Left renal pelvis (tissue), 4 donors: ENCODE measurements around the gene PABPC3. TPM values are rescaled to one million over a fixed set of nuclear protein-coding genes. Genes with fewer than 3 reads are reported as not detected.

Experiments used
- DNase-seq, 4 donors: peaks; one replicate each; pipeline ENCODE4 v3.0.0-alpha.2; 2013; ENCODE audit warnings: low read depth in 4 of 4, low spot score in 3 of 4
- polyA plus RNA-seq, 4 donors: library from polyadenylated mRNA; unstranded; fragments of 120-200 nt; gene quantifications; one replicate each; pipeline ENCODE4 v1.2.1, GENCODE V29; 2013; ENCODE audit not compliant: insufficient read length in 4 of 4

PABPC3 gene
- polyA plus RNA-seq = 1 to 10 TPM in 3 of 4 donors, under 1 TPM in 1; 0.81 to 1.7 (median 1.1) TPM

GRCh38 chr13:25095851-25096453, at the start of gene PABPC3:
TSS of gene PABPC3 (plus strand) at chr13:25096136. CDS start at chr13:25096199, 63 bp downstream.
- DNase-seq = no peak

DNA sequence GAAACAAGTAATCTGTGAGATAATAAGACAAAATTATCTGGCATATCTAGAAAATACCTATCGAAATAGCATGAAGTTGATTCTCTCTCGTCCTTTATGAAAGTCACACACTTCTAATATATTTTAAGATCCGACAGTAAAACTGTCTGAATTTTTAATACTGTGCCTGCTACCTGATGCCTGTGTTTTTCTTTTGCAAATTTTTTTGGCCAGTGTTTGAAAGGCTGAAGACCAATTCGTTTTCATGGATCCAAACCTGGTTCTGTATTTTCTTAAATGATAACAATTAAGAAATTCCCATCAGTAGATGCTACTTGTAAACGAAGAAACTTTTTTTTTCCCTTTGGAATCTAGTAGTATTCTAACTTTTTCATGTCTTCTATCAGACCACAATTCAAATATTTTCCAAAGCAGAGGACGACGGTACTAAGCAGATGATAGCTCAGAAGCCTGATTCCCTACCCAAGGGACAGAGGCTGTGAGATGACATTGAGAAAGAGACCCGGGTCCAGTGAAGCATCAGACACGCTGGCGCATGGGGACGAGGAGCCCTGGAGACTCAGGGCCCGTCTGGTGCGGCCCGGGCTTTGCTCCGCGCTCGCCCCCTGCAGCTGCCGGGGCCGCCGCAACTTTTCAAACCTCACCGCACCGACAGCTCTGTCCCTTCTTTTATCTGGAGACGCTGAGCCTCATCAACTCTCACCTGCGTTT, 49.5 kb upstream of the PABPC3 start:
- no peak for DNase-seq

DNA sequence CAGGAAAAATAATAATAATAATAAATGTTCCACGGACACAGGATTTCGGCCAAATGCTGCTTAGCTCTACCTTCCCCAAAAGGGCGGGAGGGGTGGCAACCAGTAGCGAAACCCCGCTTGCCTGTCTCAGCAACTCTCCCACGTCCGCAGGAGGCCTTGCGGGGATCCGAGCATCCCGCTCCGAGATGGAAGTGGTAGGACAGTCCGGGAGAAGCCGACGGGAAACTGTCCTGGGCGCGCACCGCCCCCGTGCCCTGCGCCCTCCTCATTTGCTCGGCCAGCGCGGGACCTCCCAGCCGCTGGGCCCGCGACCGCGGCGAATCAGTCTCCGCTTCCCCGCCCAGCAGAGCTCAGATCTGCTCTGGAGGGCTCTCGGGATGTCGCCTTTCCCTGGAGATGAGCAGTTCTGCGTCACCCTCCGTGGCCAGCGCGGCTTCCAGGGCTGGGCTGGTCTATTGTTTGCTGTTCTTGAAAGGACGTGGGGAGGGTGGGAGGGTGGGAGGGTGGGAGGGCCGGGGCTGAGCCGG, 48.9 kb upstream of the PABPC3 start:
- peak in 2 of 4 donors; percentile 6 to 27 for DNase-seq

DNA sequence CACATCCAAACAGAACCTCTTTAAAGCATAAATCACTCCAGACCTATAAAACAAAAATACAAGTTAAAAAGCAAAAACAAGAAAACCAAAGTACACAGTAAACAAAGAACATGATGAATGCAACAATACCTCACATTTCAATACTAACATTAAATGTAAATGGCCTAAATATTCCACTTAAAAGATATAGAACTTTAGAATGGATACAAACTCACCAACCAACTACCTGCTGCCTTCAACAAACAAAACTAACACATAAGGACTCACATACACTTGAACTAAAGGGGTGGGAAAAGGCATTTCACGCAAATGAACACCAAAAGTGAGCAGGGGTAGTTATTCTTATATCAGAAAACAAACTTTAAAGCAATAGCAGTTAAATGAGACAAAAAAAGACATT, 44.9 kb upstream of the PABPC3 start:
- DNase-seq = no peak

GRCh38 chr13:25059166-25059565, 36.8 kb upstream of the PABPC3 start:
- no peak for DNase-seq

- DNase-seq = no peak
These were observed 36.0 kb upstream of the PABPC3 start for GRCh38 chr13:25059958-25060357.

GRCh38 chr13:25062479-25062878, 33.5 kb upstream of the PABPC3 start:
- no peak for DNase-seq

DNA sequence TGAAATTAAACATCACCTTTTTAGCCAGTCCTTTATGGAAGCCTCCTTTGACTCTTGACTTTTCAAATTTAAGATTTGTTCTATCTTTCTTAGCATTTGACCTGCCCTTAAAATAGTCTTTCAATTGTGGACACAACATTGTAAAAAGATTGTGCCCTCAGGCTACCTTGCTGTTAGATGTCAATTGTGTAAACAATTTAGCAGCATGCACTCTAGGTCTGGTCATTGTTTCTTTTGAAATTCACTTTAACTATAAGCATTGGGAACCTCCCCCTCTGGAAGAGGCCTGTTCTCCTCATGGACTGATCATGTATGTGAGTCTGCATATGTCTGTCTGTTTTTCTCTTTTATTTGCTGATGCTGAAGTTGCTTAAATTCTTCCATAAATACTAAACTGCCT, 31.5 kb upstream of the PABPC3 start:
- no peak for DNase-seq

- no peak for DNase-seq
These were observed 29.8 kb upstream of the PABPC3 start for GRCh38 chr13:25065974-25066770.

DNA sequence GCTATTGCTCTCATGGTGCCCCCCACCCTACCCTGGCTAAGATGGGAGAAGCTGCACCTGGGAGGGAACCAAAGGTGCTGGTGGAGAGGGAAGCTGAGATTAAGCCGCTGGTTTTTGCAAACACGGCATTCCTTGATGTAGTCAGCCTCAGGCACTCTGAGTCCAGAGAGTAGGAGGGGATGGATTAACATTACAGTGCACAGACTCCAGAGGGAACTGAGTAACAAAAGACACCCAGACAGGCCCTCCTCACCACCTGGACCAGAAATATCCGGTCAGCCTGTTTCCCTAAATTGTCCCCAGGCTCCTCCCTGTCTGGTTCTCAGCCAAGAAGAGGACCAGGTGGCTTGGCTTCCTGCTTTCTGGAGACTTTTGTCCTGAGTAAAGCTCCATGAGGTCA, 28.9 kb upstream of the PABPC3 start:
- DNase-seq = no peak

GRCh38 chr13:25068810-25069209, 27.1 kb upstream of the PABPC3 start:
- DNase-seq = no peak

DNA sequence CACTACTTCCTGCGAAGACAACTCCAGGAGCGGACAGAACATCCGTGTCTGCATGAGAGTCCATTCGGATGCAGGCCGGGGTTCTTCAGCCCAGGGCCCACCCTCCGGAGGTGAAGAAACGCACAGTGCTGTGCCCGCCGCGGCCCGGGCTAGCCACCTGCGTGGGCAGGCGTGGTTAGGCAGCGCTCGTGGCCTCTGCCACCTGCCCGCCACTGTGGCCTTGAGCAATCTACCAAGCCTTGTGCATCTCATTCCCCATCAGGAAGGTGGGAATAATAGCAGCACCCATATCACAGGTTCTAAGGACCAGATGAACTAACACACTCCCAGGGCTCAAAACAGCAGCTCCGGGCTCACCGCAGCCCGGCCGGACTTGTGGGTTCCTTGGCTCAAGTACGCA, 26.7 kb upstream of the PABPC3 start:
- no peak for DNase-seq

GRCh38 chr13:25069911-25070310, 26.0 kb upstream of the PABPC3 start:
- DNase-seq = no peak

DNA sequence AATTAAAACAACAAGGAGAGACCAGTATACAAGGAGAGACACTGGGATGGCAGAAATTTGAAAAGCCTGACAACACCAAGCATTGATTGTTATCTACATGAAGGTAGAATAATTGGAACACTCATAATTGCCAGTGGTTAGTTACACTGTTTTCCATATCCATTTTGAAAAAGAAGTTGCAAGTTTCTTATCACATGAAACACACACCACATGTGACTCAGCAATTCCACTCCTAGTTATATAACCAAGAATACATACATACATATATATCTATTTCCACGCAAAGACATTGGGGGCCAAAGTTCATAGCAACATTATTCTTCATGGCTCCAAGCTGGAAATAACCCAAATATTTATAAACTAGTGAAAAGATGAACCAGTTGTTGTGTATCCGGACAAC, 15.2 kb upstream of the PABPC3 start:
- DNase-seq = no peak

DNA sequence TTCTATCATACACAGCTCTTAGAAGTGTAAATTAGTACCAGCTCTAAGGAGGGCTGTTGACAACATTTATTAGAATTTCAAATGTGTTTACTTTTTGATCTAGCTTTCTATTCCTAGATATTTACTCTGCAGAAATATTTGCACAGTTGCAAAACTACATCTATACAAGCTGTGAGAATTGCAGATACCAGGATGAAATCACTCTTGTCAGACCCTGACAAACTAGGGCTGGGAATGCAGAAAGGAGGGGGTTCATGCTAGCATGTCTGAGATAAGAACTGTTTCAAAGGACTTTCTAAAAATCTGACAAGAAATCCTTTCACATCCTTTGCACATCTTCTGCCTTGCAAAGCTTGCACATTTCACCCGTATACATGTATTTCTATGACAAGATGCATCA, 11.8 kb upstream of the PABPC3 start:
- no peak for DNase-seq

DNA sequence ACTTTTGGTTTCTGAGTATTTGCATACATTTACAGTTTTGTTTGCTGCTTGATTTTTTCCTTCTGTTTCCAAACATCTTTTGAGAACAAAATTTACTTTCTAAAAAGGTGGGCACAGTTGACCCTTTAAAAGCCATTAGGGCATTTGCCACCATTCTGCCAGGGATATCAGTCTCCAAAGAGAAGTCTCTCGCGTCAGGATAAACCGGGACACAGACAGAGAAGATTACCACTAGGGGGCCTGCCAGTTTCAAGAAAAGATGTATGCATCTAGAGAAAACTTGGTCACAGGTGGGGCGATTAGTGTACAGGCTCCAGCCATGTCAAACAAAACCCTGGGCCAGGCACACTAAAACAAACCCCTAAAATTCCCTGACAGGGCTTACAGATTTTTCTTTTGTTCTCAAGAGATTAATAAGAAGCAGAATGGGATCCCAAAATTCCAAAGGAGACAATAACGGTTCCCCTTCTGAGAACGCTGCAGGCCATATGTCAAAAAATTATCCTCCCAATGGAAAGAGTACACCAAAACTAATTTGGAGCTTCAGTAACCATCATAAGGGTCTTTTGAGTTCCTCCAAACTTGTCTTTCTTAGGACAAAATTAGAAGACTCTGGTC, 10.7 kb upstream of the PABPC3 start:
- peak in 3 of 4 donors; percentile 10 to 17 (median 16) for DNase-seq

GRCh38 chr13:25088562-25089221, 7.2 kb upstream of the PABPC3 start:
- no peak for DNase-seq

- no peak for DNase-seq
These were observed 1.5 kb downstream of the PABPC3 start for GRCh38 chr13:25097426-25097825.

DNA sequence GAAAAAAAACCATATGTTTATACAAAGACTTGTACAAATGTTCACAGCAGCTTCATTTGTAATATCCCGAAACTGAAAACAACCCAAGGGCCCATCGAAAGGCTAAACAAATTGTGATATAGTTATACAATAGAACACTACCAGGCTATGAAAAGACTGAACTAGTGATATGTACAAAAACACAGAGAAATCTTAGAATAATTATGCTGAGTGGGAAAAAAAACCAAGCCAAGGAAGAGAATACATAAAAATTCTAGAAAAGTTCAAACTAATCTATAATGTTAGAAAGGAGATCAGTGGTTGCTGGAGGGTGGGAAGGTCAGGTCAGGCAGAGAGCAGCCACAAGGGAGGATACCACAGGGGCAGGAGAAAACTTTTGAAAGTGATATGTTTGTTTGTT, 7.8 kb downstream of the PABPC3 start:
- no peak for DNase-seq

DNA sequence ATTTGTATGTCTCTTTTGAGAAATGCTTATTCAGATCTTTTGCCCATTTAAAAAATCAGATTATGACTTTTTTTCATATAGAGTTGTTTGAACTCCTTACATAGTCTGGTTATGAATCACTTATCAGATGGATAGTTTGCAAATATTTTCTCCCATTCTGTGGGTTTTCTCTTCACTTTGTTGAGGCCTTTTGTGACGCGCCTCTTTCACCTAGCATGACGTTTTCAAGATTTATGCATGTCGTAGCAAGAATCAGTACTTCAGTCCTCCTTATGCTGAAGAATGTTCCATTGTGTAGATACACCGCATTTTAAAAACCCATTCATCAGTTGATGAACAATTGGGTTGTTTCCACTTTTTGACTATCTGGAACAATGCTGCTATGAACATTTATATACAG, 13.4 kb downstream of the PABPC3 start:
- DNase-seq = no peak
